Adrenal gland (tissue), 12 donors: Measurements from ENCODE around the gene ALOX12B. TPM values are rescaled to one million over a fixed set of nuclear protein-coding genes. Genes with fewer than 3 reads are reported as not detected.

Experiments used
- DNase-seq, 7 donors: peaks; one replicate each; pipeline ENCODE4 v3.0.0-alpha.2; 2019 to 2020
- H3K27ac ChIP-seq, 5 donors: fragments of 200-600 bp; sonication (generic) in 4 of 5; 1 replicate in 3 of 5; 2 replicates in 2 of 5; pipeline versions ENCODE4 v1.5.1 to v1.8.0; 2016 to 2020; ENCODE audit warnings: mild to moderate bottlenecking in 1 of 5
- H3K27me3 ChIP-seq: fragments of 200-600 bp; 2 replicates; pipeline ENCODE4 v1.8.0; 2021
- H3K36me3 ChIP-seq, 2 donors: fragments of 200-600 bp; replicated peaks in 1 of 2; 1 replicate in 1 of 2; 2 replicates in 1 of 2; pipeline versions ENCODE4 v1.5.1 to v1.8.0; 2018 to 2022
- H3K4me1 ChIP-seq, 2 donors: fragments of 200-600 bp; replicated peaks in 1 of 2; 1 replicate in 1 of 2; 2 replicates in 1 of 2; pipeline versions ENCODE4 v1.5.1 to v1.8.0; 2018 to 2021
- H3K4me3 ChIP-seq, 4 donors: fragments of 200-600 bp; sonication (generic) in 3 of 4; one replicate each; pipeline ENCODE4 v1.5.1; 2016 to 2018
- H3K9me3 ChIP-seq, 3 donors: fragments of 200-600 bp; sonication (generic) in 1 of 3; replicated peaks in 1 of 3; 1 replicate in 2 of 3; 2 replicates in 1 of 3; pipeline versions ENCODE4 v1.5.1 to v1.8.0; 2016 to 2021
- CTCF ChIP-seq, 6 experiments: fragments of 450-650 bp in 4 of 6; fragments of 200-600 bp in 2 of 6; sonication (generic) in 1 of 6; IDR thresholded peaks; 1 replicate in 5 of 6; 2 replicates in 1 of 6; pipeline versions ENCODE4 v1.5.1 to v1.8.0; 2016 to 2021; ENCODE audit warnings: antibody characterized with exemption in 6 of 6, mild to moderate bottlenecking in 2 of 6, moderate library complexity in 1 of 6
- POLR2A ChIP-seq, 2 donors: fragments of 450-650 bp; IDR thresholded peaks; one replicate each; pipeline ENCODE4 v1.6.1; 2017; ENCODE audit warnings: antibody characterized with exemption in 2 of 2, mild to moderate bottlenecking in 2 of 2, moderate library complexity in 1 of 2
- WGBS, 4 donors: extraction: QIAGEN DNeasy Blood & Tissue Kit in 2 of 4; methylation state at CpG; one replicate each; pipeline versions ENCODE4 v1.1.5 to v1.1.7; 2013 to 2017; 5-methylcytosine and 5-hydroxymethylcytosine counted together
- intact Hi-C, 2 donors: fragments of 100-400 bp; cut with DNase I; formaldehyde crosslinking; loops; one replicate each; pipeline versions ENCODE4 v1.14.1 to v1.15.0; 2022 to 2023
- polyA plus RNA-seq, 3 donors: library from polyadenylated mRNA; stranded (reverse); fragments of 200-250 nt in 2 of 3; fragments of 350-450 nt in 1 of 3; fragmentation: Illumina TruSeq in 1 of 3; extraction: RNeasy Lipid Tissue Mini Kit (QIAGEN cat#74804) in 1 of 3; gene quantifications; one replicate each; pipeline ENCODE4 v1.2.3, GENCODE V29; 2013 to 2014
- total RNA-seq, 9 donors: library from RNA; depleted of rRNA in 4 of 9; stranded (reverse); fragments of >200 nt in 4 of 9; fragments of 120-200 nt in 1 of 9; fragmentation: NEBNext Ultra II Directional in 1 of 9; extraction: Animal tissue kit (Norgen Biotek cat#: 25700) in 1 of 9; gene quantifications; one replicate each; pipeline versions ENCODE4 v1.1.0 to v1.2.4, GENCODE V29; 2013 to 2023
- donor health status: healthy with polysubstance abuse.
- donor health status: Bipolar disorder and iron deficiency.
- donor health status: DM: yes; HTN: yes; CAD: no.
- donor health status: DM: no; HTN: no; CAD: no.
- donor health status: DM: no; HTN: no; CAD: no.
- donor health status: DM: yes; HTN: yes; CAD: no.

Gene ALOX12B
- total and polyA plus RNA-seq, 12 donors = not detected

GRCh38 chr17:8053600-8053999 lies 33.9 kb downstream of the ALOX12B start:
- 88 to 96% (median 93%) methylated on average over 7 of the region's 7 CpGs for WGBS, 4 donors
- intact Hi-C loops = no loop called here
- DNase-seq = no peak

GRCh38 chr17:8052256-8053252 lies 35.0 kb downstream of the ALOX12B start:
- Histone ChIP-seq H3K27me3 (peaks cover 6% of the 10 kb centered on the region), H3K4me3 (no peak overlapping the region), H3K9me3 (no peaks in the 10 kb centered on the region), H3K4me1 (no peaks in the 10 kb centered on the region), H3K27ac (no peak overlapping the region), H3K36me3 (no peaks in the 10 kb centered on the region)
- intact Hi-C loops = no loop called here
- TF ChIP-seq POLR2A (IDR thresholded peaks at IDR 0.05) (no peak), CTCF (IDR thresholded peaks at IDR 0.05) (no peak)
- no peak for DNase-seq
- WGBS, 4 donors = 78 to 91% (median 87%) methylated on average over 5 to 6 of the region's 6 CpGs

More at GRCh38 chr17:8053600-8053999, 33.9 kb downstream of the ALOX12B start:
- TF ChIP-seq POLR2A (IDR thresholded peaks at IDR 0.05) = no peak
- no peak for TF ChIP-seq CTCF (IDR thresholded peaks at IDR 0.05)
- Histone ChIP-seq H3K36me3 (no peaks in the 10 kb centered on the region), H3K27ac (no peak overlapping the region), H3K4me1 (no peaks in the 10 kb centered on the region), H3K27me3 (peaks cover 6% of the 10 kb centered on the region), H3K9me3 (no peaks in the 10 kb centered on the region), H3K4me3 (no peak overlapping the region)

- Histone ChIP-seq H3K9me3 (no peaks in the 10 kb centered on the region), H3K27ac (no peak overlapping the region), H3K27me3 (peaks cover 6% of the 10 kb centered on the region), H3K4me3 (no peak overlapping the region), H3K4me1 (no peaks in the 10 kb centered on the region), H3K36me3 (no peaks in the 10 kb centered on the region)
- TF ChIP-seq CTCF (IDR thresholded peaks at IDR 0.05) (no peak), POLR2A (IDR thresholded peaks at IDR 0.05) (no peak)
- intact Hi-C loops = no loop called here
- WGBS, 4 donors = 76 to 93% (median 82%) methylated on average over 7 of the region's 7 CpGs
- peak in 1 of 7 donors; percentile 7 for DNase-seq
These were observed 35.7 kb downstream of the ALOX12B start for GRCh38 chr17:8051831-8052230.

- Histone ChIP-seq H3K9me3 (no peaks in the 10 kb centered on the region), H3K27me3 (peaks cover 5% of the 10 kb centered on the region), H3K27ac (no peak overlapping the region), H3K36me3 (no peaks in the 10 kb centered on the region), H3K4me1 (no peaks in the 10 kb centered on the region), H3K4me3 (no peak overlapping the region)
- WGBS, 4 donors = 72 to 81% (median 74%) methylated on average over 7 to 8 of the region's 8 CpGs
- no peak for TF ChIP-seq CTCF (IDR thresholded peaks at IDR 0.05)
- peak in 1 of 7 donors; percentile 5 for DNase-seq
- intact Hi-C loops = no loop called here
These were observed 38.8 kb downstream of the ALOX12B start for GRCh38 chr17:8048736-8049135.
